GM12878 (cell line): ENCODE results near the gene BDH2. TPM values are rescaled to one million over a fixed set of nuclear protein-coding genes. Genes with fewer than 3 reads are reported as not detected.

Experiments
- ATAC-seq: fragments of 200-7000 bp; cut with Tn5 transposase; 3 replicates; pipeline ENCODE4 v1.9.1; 2020; ENCODE audit warnings: mild to moderate bottlenecking, moderate library complexity
- BruUV-seq: library from RNA; stranded (reverse); fragments of 400-500 nt; replicated peaks from 2 replicates; lab custom pipeline; 2021; lab: Mats Ljungman, UMichigan
- CTCF ChIA-PET: fragments of 300-600 bp; sonication (Branson Sonifier 250); formaldehyde crosslinking; extraction: SDS; loops from one replicate; lab custom pipeline; 2021; ENCODE audit warnings: inconsistent platforms; lab: Yijun Ruan, JAX
- POLR2A ChIA-PET: fragments of 350-600 bp; formaldehyde crosslinking; extraction: SDS; loops from one replicate; lab custom pipeline; 2021; ENCODE audit warnings: inconsistent platforms; lab: Charles Lee
- RAD21 ChIA-PET: fragments of 300-600 bp; sonication (Branson Sonifier 250); formaldehyde crosslinking; loops from one replicate; lab custom pipeline; 2023; ENCODE audit warnings: antibody characterized with exemption; ENCODE audit not compliant: unreplicated experiment; lab: Charles Lee
- SMC1A ChIA-PET: fragments of 300-600 bp; sonication (Branson Sonifier 250); formaldehyde crosslinking; loops from one replicate; lab custom pipeline; 2023; ENCODE audit not compliant: unreplicated experiment, uncharacterized antibody; lab: Charles Lee
- DNase-seq: peaks from one replicate; pipeline ENCODE4 v3.0.0-alpha.2; 2011; ENCODE audit warnings: low read depth, low spot score
- FAIRE-seq: peaks from 3 replicates; lab custom pipeline; 2011; peaks lifted over from hg19 to GRCh38; lab: Jason Lieb, UNC
- H2AFZ ChIP-seq: 2 replicates; pipeline ENCODE4 v1.6.0; 2011; ENCODE audit warnings: low read depth, low read length, control low read depth; ENCODE audit not compliant: control insufficient read depth
- H3K27ac ChIP-seq: 2 replicates; pipeline ENCODE4 v1.5.1; 2011; ENCODE audit warnings: control low read depth; ENCODE audit not compliant: control insufficient read depth, insufficient read depth
- H3K27me3 ChIP-seq, 2 experiments: replicated peaks in 1 of 2; 2 replicates each; pipeline versions ENCODE4 v1.6.0 to v1.6.1; 2011; ENCODE audit warnings: low read length in 1 of 2; ENCODE audit not compliant: control insufficient read depth in 2 of 2, insufficient read depth in 2 of 2
- H3K36me3 ChIP-seq, 2 experiments: 2 replicates each; pipeline ENCODE4 v1.5.1; 2011; ENCODE audit warnings: low read length in 1 of 2; ENCODE audit not compliant: control insufficient read depth in 2 of 2, insufficient read depth in 2 of 2
- H3K4me1 ChIP-seq: 2 replicates; pipeline ENCODE4 v1.6.1; 2011; ENCODE audit warnings: mild to moderate bottlenecking, low read length, moderate library complexity, mixed read lengths; ENCODE audit not compliant: control insufficient read depth, insufficient read depth
- H3K4me2 ChIP-seq: 2 replicates; pipeline ENCODE4 v1.6.0; 2011; ENCODE audit warnings: control low read depth; ENCODE audit not compliant: control insufficient read depth, insufficient read depth
- H3K4me3 ChIP-seq: fragments of 200-600 bp; sonication (generic); 2 replicates; pipeline ENCODE4 v1.5.1; 2016
- H3K79me2 ChIP-seq: 2 replicates; pipeline ENCODE4 v1.6.0; 2011; ENCODE audit warnings: low read length; ENCODE audit not compliant: control insufficient read depth, insufficient read depth
- H3K9ac ChIP-seq: 2 replicates; pipeline ENCODE4 v1.8.0; 2011; ENCODE audit warnings: low read length, control low read depth, mixed read lengths; ENCODE audit not compliant: control insufficient read depth, insufficient read depth
- H3K9me3 ChIP-seq: replicated peaks from 3 replicates; pipeline ENCODE4 v1.5.1; 2011; ENCODE audit warnings: mild to moderate bottlenecking, low read length; ENCODE audit not compliant: control insufficient read depth, insufficient read depth
- H4K20me1 ChIP-seq: 2 replicates; pipeline ENCODE4 v1.6.0; 2011; ENCODE audit not compliant: control insufficient read depth, insufficient read depth
- IRF3 ChIP-seq: fragments of 450-650 bp; IDR thresholded peaks from 2 replicates; pipeline ENCODE4 v1.6.1; 2014; ENCODE audit warnings: mild to moderate bottlenecking
- POLR2AphosphoS2 ChIP-seq: IDR thresholded peaks from 2 replicates; pipeline ENCODE4 v1.6.1; 2011; ENCODE audit warnings: low read depth, mild to moderate bottlenecking, low read length, improper control_type of control experiment, moderate library complexity
- USF2 ChIP-seq: IDR thresholded peaks from 2 replicates; pipeline ENCODE4 v1.6.1; 2011; ENCODE audit warnings: low read depth, low read length, improper control_type of control experiment, borderline replicate concordance
- ZNF687 ChIP-seq: fragments of 450-650 bp; IDR thresholded peaks from 2 replicates; pipeline ENCODE4 v1.6.1; 2017; ENCODE audit warnings: mild to moderate bottlenecking, moderate library complexity
- WGBS: methylation state at CpG from one replicate; pipeline ENCODE4 v1.1.6; 2016; ENCODE audit warnings: low lambda C conversion rate; ENCODE audit not compliant: insufficient replicate concordance, insufficient coverage; ENCODE audit errors: missing lambda C conversion rate; 5-methylcytosine and 5-hydroxymethylcytosine counted together
- in situ Hi-C: fragments of 300-500 bp; cut with MboI; formaldehyde crosslinking; loops from 9 replicates; pipeline ENCODE4 v1.14.3; 2018; ENCODE audit warnings: mixed read lengths
- intact Hi-C: fragments of 100-400 bp; cut with micrococcal nuclease; formaldehyde crosslinking; loops from one replicate; pipeline ENCODE4 v1.14.2; 2022; ENCODE audit not compliant: unreplicated experiment
- polyA plus RNA-seq, 11 experiments: library from polyadenylated mRNA; depleted of rRNA in 4 of 11; unstranded in 6 of 11; stranded (reverse) in 5 of 11; fragments of >200 nt; fragmentation: Nextera tagmentation in 4 of 11; fragmentation: Illumina TruSeq in 1 of 11; extraction: Ambion mirVana in 4 of 11; extraction: Trizol in 1 of 11; gene quantifications; 1 replicate in 1 of 11; 2 replicates in 10 of 11; pipeline versions ENCODE4 v1.2.1 to v1.2.3, GENCODE V29; 2011 to 2016; ENCODE audit warnings: inconsistent platforms in 2 of 11, missing spikeins in 2 of 11, low read depth in 1 of 11
- total RNA-seq, 4 experiments: library from RNA; depleted of rRNA in 3 of 4; stranded (reverse); fragments of >200 nt in 3 of 4; fragmentation: Illumina TruSeq in 1 of 4; extraction: Trizol in 1 of 4; gene quantifications; 2 replicates each; pipeline versions ENCODE4 v1.2.1 to v1.2.3, GENCODE V29; 2013 to 2021

BDH2 gene
- total and polyA plus RNA-seq, 10 of the 15 experiments (the other 5 are each of a cell fraction or from before 2014, with no cell fraction given): 20.9 to 47.3 (median 33.5) TPM

- H3K27ac ChIP-seq: no peak overlapping the region
- WGBS: 47% methylated on average over 4 of the region's 4 CpGs
- no peak overlapping the region for H3K4me2 ChIP-seq
- FAIRE-seq: no peak
- H2AFZ ChIP-seq: no peak overlapping the region
- in situ Hi-C loops: no loop called here
- TF ChIP-seq ZNF687: no peak
- no peak for TF ChIP-seq POLR2AphosphoS2
- no peak for TF ChIP-seq USF2
- TF ChIP-seq IRF3: no peak
- H3K79me2 ChIP-seq: no peaks in the 10 kb centered on the region
- ChIA-PET SMC1A (interaction anchor here (0.8 to 1.7 kb wide), 2 partner anchors 12 to 491 kb away, joined by 3 to 7 read pairs; partner anchors contain the start of gene BDH2), POLR2A (no interaction called here), RAD21 (no interaction called here), CTCF (interaction anchor here (0.6 to 1.8 kb wide), 2 partner anchors 10 to 12 kb away, joined by 4 to 5 read pairs; partner anchors contain the start of gene BDH2)
- H3K4me3 ChIP-seq: no peak overlapping the region
- peaks cover 1 to 16% of the 10 kb centered on the region in 2 experiments; a peak in 2 of 4 replicates for H3K36me3 ChIP-seq
- intact Hi-C loops: no loop called here
- DNase-seq: no peak
- no peaks in the 10 kb centered on the region for H3K4me1 ChIP-seq
- no TSS peak for BruUV-seq
- no peaks in the 10 kb centered on the region for H4K20me1 ChIP-seq
- H3K9ac ChIP-seq: no peak overlapping the region
- no peaks in the 10 kb centered on the region for H3K9me3 ChIP-seq
- no peaks in the 10 kb centered on the region for H3K27me3 ChIP-seq
- ATAC-seq: no peak
Observed at GRCh38 chr4:103111598-103111997, 12.0 kb upstream of the BDH2 start.
